ENCODE data around the gene MAP1LC3B2. TPM values are rescaled to one million over a fixed set of nuclear protein-coding genes. Genes with fewer than 3 reads are reported as not detected.
A peak's percentile ranks its signal among the peaks of the same experiment; 100 is the strongest.

MAP1LC3B2 gene
- total and polyA plus RNA-seq, 2 of the 13 experiments (the other 11 are each of a cell fraction or from before 2014, with no cell fraction given): 0.60 to 2.2 TPM

DNA sequence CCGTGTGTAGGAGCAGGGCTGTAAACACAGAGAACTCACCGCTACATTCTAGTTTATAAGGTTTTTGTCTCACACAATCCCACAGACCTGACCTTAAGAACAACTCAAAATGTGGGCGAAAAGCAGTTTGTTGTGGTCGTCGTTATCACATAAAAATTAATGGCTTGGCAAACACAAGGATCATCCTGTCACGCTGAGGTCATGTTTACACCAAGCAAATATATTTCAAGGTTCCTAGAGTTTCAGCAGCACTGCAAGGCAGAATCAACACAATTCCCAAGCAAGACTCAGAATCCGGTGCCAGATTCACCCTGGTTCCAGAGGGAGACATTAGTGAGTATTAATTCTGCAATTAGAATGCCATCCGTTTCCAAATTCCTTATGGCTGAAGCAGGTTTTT, 30.1 kb upstream of the MAP1LC3B2 start (continued):
- TF ChIP-seq, protein P1, sequence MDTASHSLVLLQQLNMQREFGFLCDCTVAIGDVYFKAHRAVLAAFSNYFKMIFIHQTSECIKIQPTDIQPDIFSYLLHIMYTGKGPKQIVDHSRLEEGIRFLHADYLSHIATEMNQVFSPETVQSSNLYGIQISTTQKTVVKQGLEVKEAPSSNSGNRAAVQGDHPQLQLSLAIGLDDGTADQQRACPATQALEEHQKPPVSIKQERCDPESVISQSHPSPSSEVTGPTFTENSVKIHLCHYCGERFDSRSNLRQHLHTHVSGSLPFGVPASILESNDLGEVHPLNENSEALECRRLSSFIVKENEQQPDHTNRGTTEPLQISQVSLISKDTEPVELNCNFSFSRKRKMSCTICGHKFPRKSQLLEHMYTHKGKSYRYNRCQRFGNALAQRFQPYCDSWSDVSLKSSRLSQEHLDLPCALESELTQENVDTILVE (CRISPR knock-in tag; IDR thresholded peaks at IDR 0.05): 0 out of 2 replicates have a peak, but pooled peaks have one; percentile 51
- TF ChIP-seq E2F1 (CRISPR knock-in tag; IDR thresholded peaks at IDR 0.05): no peak
- TF ChIP-seq GFI1 (CRISPR knock-in tag; IDR thresholded peaks at IDR 0.05; ENCODE audit: borderline replicate concordance): peak; percentile 93
- TF ChIP-seq BCL6 (CRISPR knock-in tag; IDR thresholded peaks at IDR 0.05): peak; percentile 99
- TF ChIP-seq KDM5A (IDR thresholded peaks at IDR 0.05; ENCODE audit: borderline replicate concordance, low read length): no peak
- no peak for TF ChIP-seq ZNF564 (CRISPR knock-in tag; IDR thresholded peaks at IDR 0.05)
- TF ChIP-seq, protein P2, sequence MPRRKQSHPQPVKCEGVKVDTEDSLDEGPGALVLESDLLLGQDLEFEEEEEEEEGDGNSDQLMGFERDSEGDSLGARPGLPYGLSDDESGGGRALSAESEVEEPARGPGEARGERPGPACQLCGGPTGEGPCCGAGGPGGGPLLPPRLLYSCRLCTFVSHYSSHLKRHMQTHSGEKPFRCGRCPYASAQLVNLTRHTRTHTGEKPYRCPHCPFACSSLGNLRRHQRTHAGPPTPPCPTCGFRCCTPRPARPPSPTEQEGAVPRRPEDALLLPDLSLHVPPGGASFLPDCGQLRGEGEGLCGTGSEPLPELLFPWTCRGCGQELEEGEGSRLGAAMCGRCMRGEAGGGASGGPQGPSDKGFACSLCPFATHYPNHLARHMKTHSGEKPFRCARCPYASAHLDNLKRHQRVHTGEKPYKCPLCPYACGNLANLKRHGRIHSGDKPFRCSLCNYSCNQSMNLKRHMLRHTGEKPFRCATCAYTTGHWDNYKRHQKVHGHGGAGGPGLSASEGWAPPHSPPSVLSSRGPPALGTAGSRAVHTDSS (CRISPR knock-in tag; conservative IDR thresholded peaks at IDR 0.05): no peak
- TF ChIP-seq ZNF724P (CRISPR knock-in tag; IDR thresholded peaks at IDR 0.05; ENCODE audit: borderline replicate concordance): no peak
- TF ChIP-seq ARNTL (CRISPR knock-in tag; IDR thresholded peaks at IDR 0.05): no peak
- TF ChIP-seq ZC3H4 (CRISPR knock-in tag; IDR thresholded peaks at IDR 0.05; ENCODE audit: borderline replicate concordance): no peak
- no peak for TF ChIP-seq ZNF572 (CRISPR knock-in tag; IDR thresholded peaks at IDR 0.05)
- TF ChIP-seq, protein P3, sequence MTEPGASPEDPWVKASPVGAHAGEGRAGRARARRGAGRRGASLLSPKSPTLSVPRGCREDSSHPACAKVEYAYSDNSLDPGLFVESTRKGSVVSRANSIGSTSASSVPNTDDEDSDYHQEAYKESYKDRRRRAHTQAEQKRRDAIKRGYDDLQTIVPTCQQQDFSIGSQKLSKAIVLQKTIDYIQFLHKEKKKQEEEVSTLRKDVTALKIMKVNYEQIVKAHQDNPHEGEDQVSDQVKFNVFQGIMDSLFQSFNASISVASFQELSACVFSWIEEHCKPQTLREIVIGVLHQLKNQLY (CRISPR knock-in tag; IDR thresholded peaks at IDR 0.05): peak; percentile 61; the same call in 1 of the 2 replicates
- no peak for TF ChIP-seq JUNB (CRISPR knock-in tag; IDR thresholded peaks at IDR 0.05; ENCODE audit: borderline replicate concordance)
- no peak for TF ChIP-seq NFAT5 (CRISPR knock-in tag; IDR thresholded peaks at IDR 0.05)
- no peak for TF ChIP-seq ZNF775 (CRISPR knock-in tag; IDR thresholded peaks at IDR 0.05; ENCODE audit: borderline replicate concordance)
- 0 out of 2 replicates have a peak, but pooled peaks have one; percentile 23 for TF ChIP-seq MED1 (CRISPR knock-in tag; IDR thresholded peaks at IDR 0.05)
- no peak for TF ChIP-seq NCOR1 (IDR thresholded peaks at IDR 0.05; ENCODE audit: borderline replicate concordance, low read length)
- TF ChIP-seq HOXA7 (CRISPR knock-in tag; IDR thresholded peaks at IDR 0.05): no peak
- TF ChIP-seq ZNF792 (CRISPR knock-in tag; IDR thresholded peaks at IDR 0.05): no peak
- no peak for TF ChIP-seq KAT2B (IDR thresholded peaks at IDR 0.05; ENCODE audit: borderline replicate concordance, low read depth, low read length)
- 0 out of 2 replicates have a peak, but pooled peaks have one; percentile 51 for TF ChIP-seq ARNT2 (CRISPR knock-in tag; IDR thresholded peaks at IDR 0.05; ENCODE audit: low read depth)
- no peak for TF ChIP-seq POLR2G (IDR thresholded peaks at IDR 0.05; ENCODE audit: low read depth, low read length)
